ENCODE measurements around the gene TPSAB1. TPM values are rescaled to one million over a fixed set of nuclear protein-coding genes. Genes with fewer than 3 reads are reported as not detected.

TPSAB1 gene
- total and polyA plus RNA-seq, 2 experiments from 2014 or later, result not detected

DNA sequence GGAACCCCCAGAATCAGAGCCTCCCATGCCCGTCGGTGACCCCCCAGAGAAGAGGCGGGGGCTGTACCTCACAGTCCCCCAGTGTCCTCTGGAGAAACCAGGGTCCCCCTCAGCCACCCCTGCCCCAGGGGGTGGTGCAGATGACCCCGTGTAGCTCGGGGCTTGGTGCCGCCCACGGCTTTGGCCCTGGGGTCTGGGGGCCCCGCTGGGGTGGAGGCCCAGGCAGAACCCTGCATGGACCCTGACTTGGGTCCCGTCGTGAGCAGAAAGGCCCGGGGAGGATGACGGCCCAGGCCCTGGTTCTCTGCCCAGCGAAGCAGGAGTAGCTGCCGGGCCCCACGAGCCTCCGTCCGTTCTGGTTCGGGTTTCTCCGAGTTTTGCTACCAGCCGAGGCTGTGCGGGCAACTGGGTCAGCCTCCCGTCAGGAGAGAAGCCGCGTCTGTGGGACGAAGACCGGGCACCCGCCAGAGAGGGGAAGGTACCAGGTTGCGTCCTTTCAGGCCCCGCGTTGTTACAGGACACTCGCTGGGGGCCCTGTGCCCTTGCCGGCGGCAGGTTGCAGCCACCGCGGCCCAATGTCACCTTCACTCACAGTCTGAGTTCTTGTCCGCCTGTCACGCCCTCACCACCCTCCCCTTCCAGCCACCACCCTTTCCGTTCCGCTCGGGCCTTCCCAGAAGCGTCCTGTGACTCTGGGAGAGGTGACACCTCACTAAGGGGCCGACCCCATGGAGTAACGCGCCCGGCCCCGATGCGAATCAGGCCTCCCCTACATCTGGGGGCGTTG lies 19.5 kb upstream of the TPSAB1 start:
- H3K36me3 ChIP-seq (ENCODE audit: low read depth), result no peaks in the 10 kb centered on the region
- no peaks in the 10 kb centered on the region for H3K27me3 ChIP-seq (replicated peaks; ENCODE audit: insufficient read depth)
- H4K20me1 ChIP-seq (ENCODE audit: insufficient read depth), result no peaks in the 10 kb centered on the region
- H3F3A ChIP-seq (ENCODE audit: insufficient read depth), result no peaks in the 10 kb centered on the region
- no peak overlapping the region for H3K4me3 ChIP-seq
- no peaks in the 10 kb centered on the region for H3K9me2 ChIP-seq (ENCODE audit: insufficient read depth)
- no peak overlapping the region for H3K27ac ChIP-seq
- no peaks in the 10 kb centered on the region for H3K9me3 ChIP-seq (ENCODE audit: low read depth)
- no peaks in the 10 kb centered on the region for H3K79me2 ChIP-seq (ENCODE audit: insufficient read depth)
- DNase-seq, result no peak
- WGBS, 2 experiments (ENCODE audit: low coverage in 1 of 2, low lambda C conversion rate in 2 of 2, missing lambda C conversion rate in 2 of 2), result 69 to 70% methylated on average over 34 to 46 of the region's 48 CpGs
- no peak overlapping the region for H2AFZ ChIP-seq
- in situ Hi-C loops (cut with MboI), result no loop called here
- TF ChIP-seq EZH2 (IDR thresholded peaks at IDR 0.05; ENCODE audit: insufficient read depth, poor library complexity, severe bottlenecking) (no peak), EZH2phosphoT487 (IDR thresholded peaks at IDR 0.05; ENCODE audit: insufficient read depth, low read depth) (no peak)
- H3K4me1 ChIP-seq (ENCODE audit: insufficient read depth), result no peaks in the 10 kb centered on the region
- no peak overlapping the region for H3K9ac ChIP-seq
- H3K4me2 ChIP-seq (ENCODE audit: unreplicated experiment), result no peak overlapping the region

DNA sequence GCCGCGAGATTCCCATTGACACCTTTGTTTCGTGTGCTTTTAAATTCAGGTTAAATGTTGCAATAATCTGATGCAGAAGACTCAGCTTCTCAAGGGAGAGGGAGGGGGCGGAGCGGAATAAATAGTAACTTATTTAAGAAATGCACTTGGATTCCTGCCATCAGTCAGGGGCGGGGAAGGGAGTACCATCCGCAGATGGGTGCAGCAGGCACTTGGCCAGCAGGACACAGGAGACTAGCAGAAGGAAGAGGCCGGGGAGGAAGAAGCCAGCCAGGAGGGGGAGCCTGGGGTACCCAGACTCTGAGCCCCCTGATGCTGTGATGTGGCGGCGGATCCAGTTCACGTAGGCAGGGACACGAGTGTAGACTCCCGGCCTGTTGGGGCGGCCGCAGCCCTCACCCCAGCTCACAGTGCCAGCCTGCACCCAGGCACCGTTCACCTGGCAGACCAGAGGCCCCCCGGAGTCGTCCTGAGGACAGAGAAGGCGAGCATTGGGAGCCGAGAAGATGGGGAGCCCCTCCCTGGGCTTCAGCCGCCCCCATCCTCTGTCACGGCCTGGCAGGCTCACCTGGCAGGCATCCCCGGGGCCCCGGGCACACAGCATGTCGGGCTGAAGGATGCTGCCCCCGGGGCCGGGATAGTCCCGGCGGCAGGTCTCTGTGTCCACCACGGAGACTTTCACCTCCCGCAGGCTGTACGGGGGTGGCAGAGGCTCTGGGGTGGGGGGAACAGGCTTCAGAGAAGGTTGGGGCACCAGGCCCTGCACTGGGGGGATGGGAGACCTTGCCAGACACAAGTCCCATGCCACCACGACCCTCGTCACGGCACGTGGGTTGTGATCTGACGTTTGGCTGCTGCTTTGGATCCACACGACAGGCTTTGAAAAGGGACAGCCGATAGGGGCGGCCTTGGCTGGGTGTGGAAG lies 18.6 kb upstream of the TPSAB1 start:
- Histone ChIP-seq H3K9me2 (ENCODE audit: insufficient read depth) (no peaks in the 10 kb centered on the region), H3F3A (ENCODE audit: insufficient read depth) (no peaks in the 10 kb centered on the region), H3K4me3 (no peak overlapping the region), H3K79me2 (ENCODE audit: insufficient read depth) (no peaks in the 10 kb centered on the region), H3K9me3 (ENCODE audit: low read depth) (no peaks in the 10 kb centered on the region), H3K27me3 (replicated peaks; ENCODE audit: insufficient read depth) (no peaks in the 10 kb centered on the region), H3K9ac (no peak overlapping the region), H3K4me2 (ENCODE audit: unreplicated experiment) (no peak overlapping the region), H2AFZ (no peak overlapping the region), H4K20me1 (ENCODE audit: insufficient read depth) (no peaks in the 10 kb centered on the region), H3K27ac (no peak overlapping the region), H3K4me1 (ENCODE audit: insufficient read depth) (no peaks in the 10 kb centered on the region), H3K36me3 (ENCODE audit: low read depth) (no peaks in the 10 kb centered on the region)
- no peak for DNase-seq
- WGBS, 2 experiments (ENCODE audit: low coverage in 1 of 2, low lambda C conversion rate in 2 of 2, missing lambda C conversion rate in 2 of 2), result 63 to 69% methylated on average over 27 to 40 of the region's 40 CpGs
- TF ChIP-seq EZH2phosphoT487 (IDR thresholded peaks at IDR 0.05; ENCODE audit: insufficient read depth, low read depth), result no peak
- no peak for TF ChIP-seq EZH2 (IDR thresholded peaks at IDR 0.05; ENCODE audit: insufficient read depth, poor library complexity, severe bottlenecking)
- in situ Hi-C loops (cut with MboI), result no loop called here

DNA sequence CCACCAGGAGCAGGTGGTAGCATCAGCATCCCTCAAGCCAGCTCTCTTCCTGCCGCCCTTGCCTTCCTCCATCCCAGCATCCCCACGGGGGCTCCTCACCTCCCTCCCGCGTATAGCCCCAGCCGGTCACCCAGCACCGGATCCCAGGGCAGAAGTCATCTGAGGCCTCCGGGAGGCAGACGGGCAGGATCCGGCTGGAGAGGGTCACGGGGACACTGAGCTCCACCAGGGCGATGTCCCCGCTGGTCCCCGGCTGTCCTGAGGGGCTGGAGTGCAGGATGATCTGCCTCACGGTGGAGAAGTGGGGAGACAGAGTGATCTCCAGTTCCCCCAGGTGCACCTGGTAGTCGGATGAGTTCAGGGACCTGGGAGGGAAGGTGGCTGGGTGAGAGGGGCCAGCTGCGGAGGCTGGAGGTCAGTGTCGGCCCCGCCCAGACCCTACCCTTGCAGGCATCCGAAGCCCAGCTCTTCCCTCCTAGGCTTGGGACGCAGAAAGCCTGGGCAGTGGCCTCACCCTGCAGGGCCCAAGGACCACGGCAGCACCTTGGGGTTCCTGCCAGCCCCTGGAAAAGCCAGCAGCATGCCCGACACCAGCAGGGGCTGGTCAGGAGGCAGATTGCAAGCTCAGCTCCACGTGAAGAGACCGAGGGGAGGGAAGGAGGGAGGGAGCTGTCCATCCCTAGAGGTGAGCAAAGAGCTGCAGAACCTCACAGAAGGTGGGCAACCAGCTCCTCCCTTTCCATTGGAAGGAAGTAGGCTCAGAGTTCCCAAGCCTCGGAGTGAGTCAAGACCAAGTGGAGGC lies 17.8 kb upstream of the TPSAB1 start:
- Histone ChIP-seq H3K4me1 (ENCODE audit: insufficient read depth) (no peaks in the 10 kb centered on the region), H2AFZ (no peak overlapping the region), H3K27me3 (replicated peaks; ENCODE audit: insufficient read depth) (no peaks in the 10 kb centered on the region), H3K9me3 (ENCODE audit: low read depth) (no peaks in the 10 kb centered on the region), H3F3A (ENCODE audit: insufficient read depth) (no peaks in the 10 kb centered on the region), H4K20me1 (ENCODE audit: insufficient read depth) (no peaks in the 10 kb centered on the region), H3K9ac (no peak overlapping the region), H3K79me2 (ENCODE audit: insufficient read depth) (no peaks in the 10 kb centered on the region), H3K9me2 (ENCODE audit: insufficient read depth) (no peaks in the 10 kb centered on the region), H3K36me3 (ENCODE audit: low read depth) (no peaks in the 10 kb centered on the region), H3K4me3 (no peak overlapping the region), H3K27ac (no peak overlapping the region), H3K4me2 (ENCODE audit: unreplicated experiment) (no peak overlapping the region)
- WGBS, 2 experiments (ENCODE audit: low coverage in 1 of 2, low lambda C conversion rate in 2 of 2, missing lambda C conversion rate in 2 of 2), result 61 to 62% methylated on average over 23 to 24 of the region's 25 CpGs
- no peak for DNase-seq
- no peak for TF ChIP-seq EZH2phosphoT487 (IDR thresholded peaks at IDR 0.05; ENCODE audit: insufficient read depth, low read depth)
- TF ChIP-seq EZH2 (IDR thresholded peaks at IDR 0.05; ENCODE audit: insufficient read depth, poor library complexity, severe bottlenecking), result no peak
- in situ Hi-C loops (cut with MboI), result no loop called here
